IPS-20b (cell line): ENCODE measurements around the gene GRIK5.
A peak's percentile ranks its signal among the peaks of the same experiment; 100 is the strongest.

Experiments
- H3K27ac ChIP-seq: one replicate; pipeline ENCODE4 v1.5.1; 2013; ENCODE audit warnings: low read length
- H3K27me3 ChIP-seq: 2 replicates; pipeline ENCODE4 v1.6.1; 2013; ENCODE audit warnings: mild to moderate bottlenecking, low read length, inconsistent platforms; ENCODE audit not compliant: insufficient read depth
- H3K36me3 ChIP-seq: 2 replicates; pipeline ENCODE4 v1.6.1; 2013; ENCODE audit warnings: low read depth, mild to moderate bottlenecking, inconsistent platforms, low read length, moderate library complexity; ENCODE audit not compliant: insufficient read depth
- H3K4me1 ChIP-seq: 2 replicates; pipeline ENCODE4 v1.6.1; 2013; ENCODE audit warnings: mild to moderate bottlenecking, control low read depth, inconsistent platforms, low read length, moderate library complexity; ENCODE audit not compliant: insufficient read depth
- H3K4me3 ChIP-seq: 2 replicates; pipeline ENCODE4 v1.5.1; 2013; ENCODE audit warnings: mild to moderate bottlenecking, low read length, inconsistent platforms
- H3K9ac ChIP-seq: 2 replicates; pipeline ENCODE4 v1.6.1; 2013; ENCODE audit warnings: low read depth, mild to moderate bottlenecking, inconsistent platforms, low read length, moderate library complexity
- H3K9me3 ChIP-seq: 2 replicates; pipeline ENCODE4 v1.6.1; 2013; ENCODE audit warnings: mild to moderate bottlenecking, low read depth, low read length, inconsistent platforms; ENCODE audit not compliant: insufficient read depth

The GRIK5 gene

GRCh38 chr19:42083537-42083936 is 13.5 kb upstream of the GRIK5 start:
- Histone ChIP-seq H3K36me3 (peaks cover 38% of the 10 kb centered on the region), H3K4me3 (no peak overlapping the region), H3K27me3 (no peaks in the 10 kb centered on the region), H3K9me3 (no peaks in the 10 kb centered on the region), H3K4me1 (peaks cover 1% of the 10 kb centered on the region), H3K9ac (no peak overlapping the region), H3K27ac (no peak overlapping the region)

- H3K36me3 ChIP-seq: peaks cover 45% of the 10 kb centered on the region
Observed at GRCh38 chr19:42081584-42082203, 11.7 kb upstream of the GRIK5 start.

DNA sequence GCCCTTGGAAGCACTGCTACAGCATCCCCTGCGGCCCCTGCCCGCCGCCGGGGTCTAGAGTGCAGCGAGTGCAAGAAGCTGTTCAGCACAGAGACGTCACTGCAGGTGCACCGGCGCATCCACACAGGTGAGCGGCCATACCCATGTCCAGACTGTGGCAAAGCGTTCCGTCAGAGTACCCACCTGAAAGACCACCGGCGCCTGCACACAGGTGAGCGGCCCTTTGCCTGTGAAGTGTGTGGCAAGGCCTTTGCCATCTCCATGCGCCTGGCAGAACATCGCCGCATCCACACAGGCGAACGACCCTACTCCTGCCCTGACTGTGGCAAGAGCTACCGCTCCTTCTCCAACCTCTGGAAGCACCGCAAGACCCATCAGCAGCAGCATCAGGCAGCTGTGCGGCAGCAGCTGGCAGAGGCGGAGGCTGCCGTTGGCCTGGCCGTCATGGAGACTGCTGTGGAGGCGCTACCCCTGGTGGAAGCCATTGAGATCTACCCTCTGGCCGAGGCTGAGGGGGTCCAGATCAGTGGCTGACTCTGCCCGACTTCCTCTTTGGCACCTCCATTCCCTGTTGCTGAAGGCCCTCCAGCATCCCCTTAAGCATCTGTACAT is 10.9 kb upstream of the GRIK5 start:
- Histone ChIP-seq H3K27ac (no peak overlapping the region), H3K4me1 (peaks cover 5% of the 10 kb centered on the region; the same call in 1 of the 2 replicates), H3K9me3 (no peaks in the 10 kb centered on the region), H3K27me3 (no peaks in the 10 kb centered on the region), H3K4me3 (no peak overlapping the region), H3K36me3 (peaks cover 45% of the 10 kb centered on the region), H3K9ac (no peak overlapping the region)

More at GRCh38 chr19:42081584-42082203, 11.7 kb upstream of the GRIK5 start:
- H3K9me3 ChIP-seq: no peaks in the 10 kb centered on the region
- no peak overlapping the region for H3K27ac ChIP-seq
- H3K9ac ChIP-seq: no peak overlapping the region
- H3K4me1 ChIP-seq: peaks cover 5% of the 10 kb centered on the region; the same call in 1 of the 2 replicates
- H3K27me3 ChIP-seq: no peaks in the 10 kb centered on the region
- H3K4me3 ChIP-seq: no peak overlapping the region

- Histone ChIP-seq H3K4me3 (no peak overlapping the region), H3K9ac (no peak overlapping the region), H3K27ac (no peak overlapping the region), H3K9me3 (no peaks in the 10 kb centered on the region), H3K36me3 (peaks cover 45% of the 10 kb centered on the region), H3K27me3 (no peaks in the 10 kb centered on the region), H3K4me1 (peaks cover 7% of the 10 kb centered on the region; the same call in 1 of the 2 replicates)
Observed at GRCh38 chr19:42079886-42080763, 10.1 kb upstream of the GRIK5 start.

DNA sequence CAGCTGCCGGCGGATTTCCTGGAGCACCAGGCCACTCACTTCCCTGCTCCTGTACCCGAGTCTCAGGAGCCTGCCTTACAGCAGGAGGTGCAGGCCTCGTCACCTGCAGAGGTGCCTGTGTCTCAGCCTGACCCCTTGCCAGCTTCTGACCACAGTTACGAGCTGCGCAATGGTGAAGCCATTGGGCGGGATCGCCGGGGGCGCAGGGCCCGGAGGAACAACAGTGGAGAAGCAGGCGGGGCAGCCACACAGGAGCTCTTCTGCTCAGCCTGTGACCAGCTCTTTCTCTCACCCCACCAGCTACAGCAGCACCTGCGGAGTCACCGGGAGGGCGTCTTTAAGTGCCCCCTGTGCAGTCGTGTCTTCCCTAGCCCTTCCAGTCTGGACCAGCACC is 9.3 kb upstream of the GRIK5 start:
- Histone ChIP-seq H3K27me3 (no peaks in the 10 kb centered on the region), H3K27ac (no peak overlapping the region), H3K9ac (no peak overlapping the region), H3K36me3 (peaks cover 45% of the 10 kb centered on the region), H3K4me1 (peaks cover 9% of the 10 kb centered on the region; the same call in 1 of the 2 replicates), H3K9me3 (no peaks in the 10 kb centered on the region), H3K4me3 (no peak overlapping the region)

- no peak overlapping the region for H3K27ac ChIP-seq
- H3K4me3 ChIP-seq: no peak overlapping the region
- H3K36me3 ChIP-seq: peaks cover 45% of the 10 kb centered on the region
- no peaks in the 10 kb centered on the region for H3K27me3 ChIP-seq
- H3K9ac ChIP-seq: no peak overlapping the region
- H3K4me1 ChIP-seq: peaks cover 9% of the 10 kb centered on the region; the same call in 1 of the 2 replicates
- H3K9me3 ChIP-seq: no peaks in the 10 kb centered on the region
Observed at GRCh38 chr19:42078538-42079275, 8.7 kb upstream of the GRIK5 start.

GRCh38 chr19:42078058-42078457 is 8.1 kb upstream of the GRIK5 start:
- peaks cover 9% of the 10 kb centered on the region; the same call in 1 of the 2 replicates for H3K4me1 ChIP-seq
- H3K27me3 ChIP-seq: no peaks in the 10 kb centered on the region
- no peak overlapping the region; the same call in 1 of the 2 replicates for H3K9ac ChIP-seq
- peaks cover 45% of the 10 kb centered on the region for H3K36me3 ChIP-seq
- H3K27ac ChIP-seq: no peak overlapping the region
- H3K9me3 ChIP-seq: no peaks in the 10 kb centered on the region
- peak overlapping the region; percentile 100; the same call in 1 of the 2 replicates for H3K4me3 ChIP-seq

DNA sequence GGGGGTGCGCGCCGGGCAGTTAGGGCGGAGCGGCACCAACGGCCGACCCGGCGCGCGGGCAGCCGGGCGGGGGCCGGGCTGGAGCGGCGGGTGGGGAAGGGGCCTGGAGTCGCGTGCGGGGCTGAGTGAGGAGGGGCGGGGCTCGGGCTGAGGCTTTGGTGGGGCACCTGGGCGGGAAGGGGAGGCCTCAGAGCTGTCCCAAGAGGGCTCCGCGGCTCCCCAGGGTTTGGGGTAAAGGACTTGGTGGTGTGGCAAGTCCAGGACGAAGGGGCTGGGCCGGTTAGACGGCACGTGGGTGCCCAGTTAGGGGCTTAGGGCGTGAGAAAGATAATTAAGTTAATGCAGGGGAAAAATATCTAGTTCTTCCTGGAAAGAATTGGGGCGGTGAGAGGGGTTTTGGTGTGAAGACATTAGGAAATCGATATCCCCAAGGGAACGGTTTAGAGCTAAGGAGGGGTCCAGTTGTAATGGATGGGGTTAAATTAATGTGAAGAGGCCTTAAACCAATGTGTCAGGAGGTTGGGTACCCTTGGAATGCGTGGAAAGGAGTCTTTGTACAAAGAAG is 6.5 kb upstream of the GRIK5 start:
- Histone ChIP-seq H3K27ac (peak overlapping the region; percentile 48), H3K36me3 (peaks cover 36% of the 10 kb centered on the region), H3K4me1 (peaks cover 9% of the 10 kb centered on the region; the same call in 1 of the 2 replicates), H3K4me3 (peak overlapping the region; percentile 100), H3K9me3 (no peaks in the 10 kb centered on the region), H3K27me3 (no peaks in the 10 kb centered on the region), H3K9ac (peak overlapping the region; percentile 98)

- Histone ChIP-seq H3K9ac (peak within 1 kb of the TSS; percentile 98), H3K9me3 (no peaks in the 10 kb centered on the region), H3K27me3 (no peaks in the 10 kb centered on the region), H3K4me1 (peaks cover 9% of the 10 kb centered on the region; the same call in 1 of the 2 replicates), H3K27ac (peak within 1 kb of the TSS; percentile 87), H3K36me3 (peaks cover 30% of the 10 kb centered on the region), H3K4me3 (peak within 1 kb of the TSS; percentile 100)
Observed at GRCh38 chr19:42075616-42076379, 5.8 kb upstream of the GRIK5 start, which contains the start of gene ZNF574. TSS of gene ZNF574 (plus strand) at chr19:42076166. CDS start at chr19:42078607, 2,441 bp downstream.

DNA sequence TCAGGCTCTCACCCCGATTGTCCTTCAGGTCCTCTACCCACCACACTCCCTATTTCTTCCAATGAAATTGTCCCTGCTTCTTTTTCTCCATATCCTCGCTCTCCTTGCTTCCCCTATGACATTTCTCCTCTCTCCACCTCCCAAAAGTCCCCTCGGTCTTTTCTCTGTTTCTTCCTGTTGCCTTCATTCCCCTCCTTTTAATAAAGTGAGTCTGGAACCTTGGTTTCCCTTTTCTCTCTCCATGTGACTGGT is 5.3 kb upstream of the GRIK5 start:
- H3K9me3 ChIP-seq: no peaks in the 10 kb centered on the region
- peak overlapping the region; percentile 95 for H3K9ac ChIP-seq
- peaks cover 24% of the 10 kb centered on the region for H3K36me3 ChIP-seq
- no peaks in the 10 kb centered on the region for H3K27me3 ChIP-seq
- peaks cover 14% of the 10 kb centered on the region; the same call in 1 of the 2 replicates for H3K4me1 ChIP-seq
- H3K4me3 ChIP-seq: peak overlapping the region; percentile 74
- peak overlapping the region; percentile 87 for H3K27ac ChIP-seq
